Activated CD8-positive, alpha-beta memory T cell treated with anti-CD3 and anti-CD28 coated beads, Interleukin-2, amount 50 U/mL, for 24 hours (primary cell): ENCODE results near the gene ZNF575.
"Not testable (repeated sequence)": the region's sequence is repeated elsewhere in the genome, so short reads cannot be mapped to it uniquely, and the experiment has no call there.

ENCODE experiments used
- DNase-seq: peaks from one replicate; pipeline ENCODE4 v3.0.0-alpha.2; 2020; ENCODE audit errors: extremely low read depth

Gene ZNF575

DNA sequence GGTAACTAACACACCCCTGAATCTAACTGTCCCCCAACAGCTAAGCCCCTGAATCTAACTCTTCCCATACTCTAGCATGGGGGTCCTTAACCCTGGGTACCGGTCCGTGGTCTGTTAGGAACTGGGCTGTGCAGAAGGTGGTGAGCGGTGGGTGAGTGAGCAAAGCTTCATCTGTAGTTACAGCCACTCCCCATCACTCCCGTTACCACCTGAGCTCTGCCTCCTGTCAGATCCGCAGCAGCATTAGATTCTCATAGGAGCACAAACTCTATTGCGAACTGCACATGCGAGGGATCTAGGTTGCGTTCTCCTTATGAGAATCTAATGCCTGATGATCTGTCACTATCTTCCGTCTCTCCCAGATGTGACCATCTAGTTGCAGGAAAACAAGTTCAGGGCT is 22.3 kb upstream of the ZNF575 start:
- DNase-seq = no peak

DNA sequence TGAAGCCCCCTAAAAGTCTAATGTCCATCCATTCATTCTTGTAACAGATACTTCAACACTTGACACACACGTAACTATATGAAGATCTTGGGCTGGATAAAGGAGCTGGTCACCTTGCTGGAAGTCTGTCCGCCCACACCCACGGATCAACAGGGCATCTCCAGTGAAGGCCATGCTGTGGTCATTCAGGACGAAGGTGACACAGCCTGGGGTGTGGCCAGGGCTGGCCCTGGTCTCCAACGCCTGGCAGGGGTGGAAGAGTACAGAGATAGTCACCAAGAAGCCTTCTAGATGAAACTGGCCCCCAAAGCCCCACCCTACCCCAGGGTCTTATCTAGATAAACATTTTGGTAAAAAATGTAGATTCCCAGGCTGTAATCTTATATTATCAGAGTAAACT is 21.7 kb upstream of the ZNF575 start:
- DNase-seq = no peak

DNA sequence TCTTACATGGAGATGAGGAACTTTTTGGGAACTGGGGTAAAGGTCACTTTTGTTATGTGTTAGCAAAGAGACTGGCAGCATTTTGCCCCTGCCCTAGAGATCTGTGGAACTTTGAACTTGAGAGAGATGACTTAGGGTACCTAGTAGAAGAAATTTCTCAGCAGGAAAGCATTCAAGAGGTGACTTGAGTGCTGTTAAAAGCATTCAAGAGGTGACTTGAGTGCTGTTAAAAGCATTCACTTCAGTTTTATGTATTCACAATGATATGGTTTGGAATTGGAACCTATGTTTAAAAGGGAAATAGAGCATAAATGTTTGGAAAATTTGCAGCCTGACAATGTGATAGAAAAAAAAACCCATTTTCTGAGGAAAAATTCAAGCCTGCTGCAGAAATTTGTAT is 20.6 kb upstream of the ZNF575 start:
- DNase-seq = not testable (repeated sequence)

DNA sequence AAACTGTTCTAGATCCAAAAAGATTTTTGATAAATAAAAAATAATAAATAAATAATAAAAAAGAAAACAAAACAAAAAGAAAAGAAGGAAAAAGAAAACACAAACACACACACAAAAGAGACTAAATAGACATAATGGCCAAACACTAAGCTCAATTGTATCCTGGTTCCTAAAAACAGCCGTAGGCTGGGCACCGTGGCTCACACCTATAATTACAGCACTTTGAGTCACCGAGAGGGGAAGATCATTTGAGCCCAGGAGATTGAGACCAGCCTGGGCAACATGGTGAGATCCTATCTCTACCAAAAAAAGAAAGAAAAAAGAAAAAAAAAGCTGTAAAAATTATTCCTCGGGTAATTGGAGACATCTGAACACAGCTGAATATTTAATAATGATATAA is 14.9 kb upstream of the ZNF575 start:
- no peak for DNase-seq

DNA sequence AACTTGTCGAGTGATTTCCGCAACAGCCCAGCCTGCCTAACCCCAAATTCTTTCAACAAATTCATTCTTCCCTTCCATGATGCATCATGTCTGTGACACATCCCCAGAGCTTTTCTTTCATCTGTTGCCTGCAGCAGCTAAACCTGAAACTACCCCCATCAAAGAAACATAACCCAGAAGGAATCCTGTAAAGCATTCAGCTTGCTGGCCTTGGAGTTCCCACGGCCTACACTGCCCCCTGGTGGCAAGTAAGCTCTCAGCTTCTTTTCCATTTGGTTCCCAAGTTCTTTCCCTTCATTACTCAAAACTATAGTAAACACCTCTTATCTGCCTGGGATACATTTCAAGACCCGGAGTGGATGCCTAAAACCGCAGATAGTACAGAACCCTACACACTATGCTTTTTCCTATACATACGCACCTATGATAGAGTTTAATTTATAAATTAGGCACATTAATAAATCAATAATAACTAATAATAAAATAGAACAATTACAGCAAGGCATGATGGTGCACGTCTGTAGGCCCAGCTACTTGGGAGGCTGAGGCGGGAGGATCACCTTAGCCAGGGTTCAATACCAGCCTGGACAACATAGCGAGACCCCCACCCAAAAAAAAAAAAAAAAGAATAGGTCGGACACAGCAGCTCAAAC is 13.4 kb upstream of the ZNF575 start:
- no peak for DNase-seq

DNA sequence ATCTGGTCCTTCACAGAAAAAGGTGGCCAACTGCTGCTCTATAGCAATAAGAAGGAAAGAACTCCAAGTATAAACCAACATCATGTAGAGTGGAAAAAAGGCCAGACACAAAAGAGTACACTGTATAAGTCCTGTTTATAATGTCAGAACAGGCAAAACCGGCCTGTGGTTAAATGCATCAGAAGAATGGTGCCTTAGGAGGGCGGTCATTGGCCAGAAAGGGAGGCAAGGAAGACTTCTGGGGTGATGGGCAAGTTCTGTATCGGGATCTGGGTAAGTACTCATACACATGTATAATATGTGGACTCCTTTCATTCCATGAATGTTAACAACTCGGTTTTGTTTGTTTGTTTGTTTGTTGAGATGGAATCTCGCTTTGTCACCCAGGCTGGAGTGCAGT is 10.1 kb upstream of the ZNF575 start:
- no peak for DNase-seq

DNA sequence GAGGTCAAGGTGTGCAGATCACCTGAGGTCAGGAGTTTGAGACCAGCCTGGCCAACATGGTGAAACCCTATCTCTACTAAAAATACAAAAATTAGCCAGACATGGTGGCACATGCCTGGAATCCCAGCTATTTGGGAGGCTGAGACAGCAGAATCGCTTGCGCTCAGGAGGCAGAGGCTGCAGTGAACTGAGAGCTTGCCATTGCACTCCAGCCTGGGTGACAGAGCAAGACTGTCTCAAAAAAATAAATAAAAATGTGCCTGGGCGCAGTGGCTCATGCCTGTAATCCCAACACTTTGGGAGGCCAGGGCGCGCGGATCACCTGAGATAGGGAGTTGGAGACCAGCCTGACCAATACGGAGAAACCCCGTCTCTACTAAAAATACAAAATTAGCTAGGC is 9.3 kb upstream of the ZNF575 start:
- DNase-seq = not testable (repeated sequence)

DNA sequence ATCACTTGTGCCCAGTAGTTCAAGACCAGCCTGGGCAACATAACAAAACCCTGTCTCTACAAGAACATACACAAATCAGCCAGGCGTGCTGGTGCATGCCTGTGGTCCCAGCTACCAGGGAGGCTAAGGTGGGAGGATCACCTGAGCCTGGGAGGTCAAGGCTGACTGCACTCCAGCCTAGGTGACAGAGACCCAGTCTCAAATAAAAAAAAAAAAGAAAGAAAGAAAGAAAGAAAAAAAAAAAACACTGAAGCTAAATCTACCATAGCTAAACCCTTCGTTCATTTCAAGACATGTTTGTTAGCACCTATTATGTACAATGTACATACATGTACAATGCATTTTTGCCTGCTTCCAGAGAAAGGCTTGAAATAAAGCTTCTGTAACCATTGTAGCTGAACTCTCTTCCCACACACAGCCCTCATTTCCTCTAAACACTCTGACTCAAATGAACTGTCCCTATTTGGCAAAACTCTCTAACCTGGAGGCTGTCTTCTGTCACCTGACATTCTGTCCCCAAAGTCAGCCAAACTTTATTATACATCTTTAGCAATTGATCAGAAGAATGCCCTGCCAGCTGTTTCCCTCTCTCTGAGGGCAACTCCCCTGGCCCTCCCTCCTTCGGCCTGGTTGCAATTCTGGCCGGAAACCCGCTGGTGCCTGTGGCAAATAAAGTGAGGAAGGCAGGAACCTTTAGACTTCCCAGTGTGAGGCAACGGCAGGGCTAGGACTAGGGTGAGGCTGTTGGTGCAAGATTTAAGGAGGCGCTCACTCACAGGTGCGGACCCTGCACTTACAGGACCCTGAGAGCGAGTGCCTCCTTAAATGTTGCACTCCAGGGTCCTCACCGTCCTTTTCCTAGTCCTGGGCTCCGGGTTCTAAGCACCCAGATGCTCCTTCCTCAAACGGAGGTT is 7.8 kb upstream of the ZNF575 start:
- no peak for DNase-seq

DNA sequence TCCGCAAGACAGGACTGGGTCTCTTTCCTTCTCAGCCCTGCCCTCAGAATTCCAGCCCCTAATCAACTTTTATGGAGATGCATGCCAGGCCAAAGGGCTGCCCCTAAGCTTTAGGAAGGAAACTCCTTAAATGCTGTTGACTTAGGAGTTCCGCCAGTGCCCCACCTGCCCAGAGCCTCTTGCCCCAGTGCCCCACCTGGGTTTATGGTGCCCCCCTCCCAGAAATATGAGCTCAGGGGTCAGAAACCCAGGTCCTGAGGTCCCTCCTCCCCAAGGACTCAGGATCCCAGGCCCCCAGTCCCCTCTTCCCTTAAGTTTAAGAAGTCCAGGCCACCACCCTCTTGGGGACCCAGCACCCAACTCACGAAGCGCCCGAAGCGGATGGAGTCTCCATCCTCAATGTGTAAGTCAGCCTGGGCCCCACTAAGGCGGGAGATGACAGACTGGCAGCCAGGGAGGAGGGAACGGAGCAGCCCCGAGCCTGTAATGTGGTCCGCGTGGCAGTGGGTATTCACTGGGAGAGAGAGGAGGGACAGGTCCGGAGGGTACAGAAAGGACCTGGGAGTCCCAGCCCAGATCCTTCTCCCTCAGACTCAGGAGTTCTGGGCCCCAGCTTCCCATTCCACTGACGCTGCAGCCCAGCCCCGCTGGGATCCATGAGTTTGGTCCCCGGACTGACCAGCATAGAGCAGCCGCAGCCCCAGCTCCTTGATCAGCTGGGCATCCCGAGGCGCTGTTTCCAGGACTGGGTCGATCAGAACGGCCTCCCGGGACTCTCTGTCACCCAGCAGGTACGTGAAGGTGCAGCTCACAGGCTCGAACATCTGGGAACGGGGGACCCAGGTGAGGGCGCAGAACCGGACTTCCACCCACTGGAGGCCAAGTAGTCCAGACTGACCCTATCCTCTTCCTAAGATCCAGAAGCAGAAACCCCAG is 6.9 kb upstream of the ZNF575 start:
- DNase-seq = no peak

DNA sequence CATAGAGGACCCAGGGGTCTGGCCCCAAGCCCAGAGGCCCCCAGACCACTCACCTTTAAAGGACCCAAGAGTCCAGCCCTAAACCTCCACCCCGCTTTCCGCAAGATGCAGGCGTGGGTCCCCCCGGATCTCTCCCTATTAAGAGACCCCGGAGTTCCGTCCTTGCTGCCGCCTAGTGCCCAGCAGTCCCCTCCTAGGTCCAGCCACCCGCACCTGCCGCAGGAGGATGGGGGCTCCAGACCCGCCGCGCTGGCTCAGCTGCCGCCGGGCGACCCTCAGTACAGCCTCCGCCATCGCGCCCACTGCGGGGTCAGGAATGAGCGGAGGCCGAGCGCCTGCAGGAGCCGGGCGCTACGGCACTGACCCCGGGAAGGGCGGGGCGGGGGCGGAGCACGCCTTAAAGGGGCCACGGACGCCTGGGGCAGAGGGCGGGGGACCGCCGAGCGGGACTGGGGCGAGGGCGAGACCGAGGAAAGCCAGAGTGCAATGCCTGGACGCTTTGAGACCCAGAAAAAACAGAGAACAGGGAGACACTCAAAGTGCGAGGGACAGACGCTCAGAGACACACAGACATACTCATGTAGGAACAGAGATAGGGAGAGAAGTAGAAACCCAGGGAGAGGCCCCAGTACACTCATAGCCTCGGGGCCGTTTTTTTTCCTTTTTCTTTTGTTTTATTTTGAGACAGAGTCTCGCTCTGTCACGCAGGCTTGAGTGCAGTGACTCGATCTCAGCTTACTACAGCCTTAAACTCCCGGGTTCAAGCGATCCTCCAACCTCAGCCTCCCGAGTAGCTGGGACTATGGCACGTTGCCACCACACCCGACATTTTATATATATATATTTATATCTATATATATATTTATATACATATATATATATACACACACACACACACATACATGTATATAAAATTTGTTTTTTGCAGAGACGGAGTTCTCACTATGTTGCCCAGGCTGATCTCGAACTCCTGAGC is 5.8 kb upstream of the ZNF575 start, which contains the start of gene ETHE1:
Gene ETHE1, minus strand, starts transcription at position 318 of the 976 bp plus-strand sequence. Its CDS starts 24 bp downstream, at position 294.
- no peak for DNase-seq

DNA sequence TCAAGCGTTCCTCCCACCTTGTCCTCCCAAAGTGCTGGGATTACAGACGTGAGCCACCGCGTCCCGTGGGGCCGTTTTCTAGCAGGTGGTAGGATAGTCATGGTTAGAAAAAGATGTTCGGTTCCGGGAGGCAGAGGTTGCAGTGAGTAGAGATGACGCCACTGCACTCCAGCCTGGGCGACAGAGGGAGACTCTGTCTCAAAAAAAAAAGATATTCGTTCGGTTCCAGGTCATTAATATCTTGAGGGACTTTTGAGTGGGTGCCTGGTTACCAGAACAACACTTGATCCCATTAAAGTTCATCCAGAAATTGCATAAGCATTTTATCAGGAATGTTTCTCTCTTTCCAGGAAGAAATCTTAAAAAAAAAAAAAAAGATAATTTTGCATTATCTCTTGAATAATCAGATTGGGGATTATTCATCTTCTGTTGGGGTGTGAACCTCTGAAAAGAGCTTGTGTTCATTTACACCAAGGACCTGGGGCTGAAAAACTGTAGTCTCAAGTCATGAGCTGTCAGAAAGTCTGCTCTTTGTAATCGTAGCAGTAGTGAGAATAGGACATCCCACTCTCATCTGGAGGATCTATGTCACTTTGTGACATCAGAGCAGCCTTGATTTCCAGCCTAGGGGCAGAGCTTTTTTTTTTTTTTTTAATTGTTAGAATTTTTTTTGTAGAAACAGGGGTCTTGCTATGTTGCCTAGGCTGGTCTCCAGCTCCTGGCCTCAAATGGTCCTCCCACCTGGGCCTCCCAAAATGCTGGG is 4.9 kb upstream of the ZNF575 start:
- DNase-seq = no peak

DNA sequence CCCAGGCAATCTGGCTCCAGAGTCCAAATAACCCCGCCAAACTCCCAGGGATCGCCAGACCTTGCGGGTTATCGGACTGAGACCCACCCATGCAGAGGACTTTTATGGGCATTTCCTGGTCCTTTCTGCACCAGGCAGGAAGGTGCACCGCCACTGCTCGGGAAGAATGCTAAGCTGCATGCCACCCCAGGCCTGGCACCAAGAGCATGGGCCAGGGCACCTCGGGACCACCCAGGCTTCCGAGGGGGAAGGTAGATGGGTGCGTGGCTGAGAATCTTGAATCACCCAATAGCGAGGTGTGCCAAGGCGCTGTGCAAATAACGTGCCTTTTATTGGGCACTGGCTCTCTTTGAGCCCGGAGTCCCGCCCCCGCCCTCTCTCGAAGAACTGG is 422 bp upstream of the ZNF575 start:
- DNase-seq = no peak

DNA sequence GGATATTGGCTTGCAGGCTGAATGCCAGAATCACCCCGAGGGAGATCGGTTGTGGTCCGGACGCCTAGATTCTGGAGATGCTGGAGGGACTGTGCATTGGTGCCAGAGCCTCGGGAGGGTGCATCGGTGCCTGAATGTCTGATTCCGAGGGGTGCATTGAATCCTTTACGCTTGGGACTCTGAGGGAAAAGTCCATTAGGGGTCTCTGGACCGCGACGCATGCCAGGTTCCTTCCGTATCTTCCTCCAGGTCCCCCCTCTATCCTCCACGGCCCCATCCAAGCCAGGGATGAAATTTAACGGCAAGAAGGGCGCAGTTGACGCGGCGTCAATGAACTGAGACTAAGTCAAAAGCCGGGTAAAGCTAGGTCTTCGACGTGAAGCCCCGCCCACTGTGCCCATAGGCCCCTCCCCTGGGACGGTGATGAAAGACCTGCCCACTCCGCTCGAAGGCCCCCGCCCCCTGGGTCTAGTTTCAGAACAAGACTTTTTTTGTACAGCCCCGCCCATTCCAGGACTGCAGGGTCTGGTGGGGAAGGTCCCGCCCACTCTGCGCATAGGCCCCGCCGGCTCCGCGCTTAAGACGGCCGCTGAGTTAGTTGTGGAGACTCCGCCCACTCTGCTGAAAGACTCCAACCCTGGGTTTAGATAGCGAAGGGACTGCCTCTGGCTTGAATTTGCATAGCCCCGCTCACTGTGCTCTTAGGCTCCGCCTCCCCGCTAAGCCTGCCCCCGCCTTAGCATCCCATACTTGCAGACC is 737 bp downstream of the ZNF575 start:
- peak; percentile 90 for DNase-seq

DNA sequence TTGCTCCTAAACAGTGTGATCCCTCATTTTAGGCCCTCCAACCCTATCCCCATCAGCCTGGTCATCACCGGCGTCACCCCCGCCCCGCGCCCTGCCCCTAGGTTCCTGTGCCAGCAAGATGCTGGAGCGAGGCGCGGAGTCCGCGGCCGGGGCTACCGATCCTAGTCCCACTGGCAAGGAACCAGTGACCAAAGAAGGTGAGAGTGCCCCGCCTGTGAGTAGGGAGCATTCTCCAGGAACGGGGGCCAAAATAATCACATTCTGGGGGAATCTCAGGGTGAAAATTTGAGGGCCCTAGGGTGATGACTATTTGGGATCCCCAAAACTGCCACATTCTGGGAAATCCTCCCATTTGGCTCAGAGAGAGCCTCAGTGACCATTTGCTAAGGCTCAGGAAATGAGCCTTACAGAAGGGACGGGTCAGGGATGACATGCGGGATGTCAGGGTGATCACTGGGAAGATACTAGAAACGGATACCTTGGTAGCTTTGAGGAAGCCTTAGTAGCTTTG is 1.4 kb downstream of the ZNF575 start:
- DNase-seq = no peak

DNA sequence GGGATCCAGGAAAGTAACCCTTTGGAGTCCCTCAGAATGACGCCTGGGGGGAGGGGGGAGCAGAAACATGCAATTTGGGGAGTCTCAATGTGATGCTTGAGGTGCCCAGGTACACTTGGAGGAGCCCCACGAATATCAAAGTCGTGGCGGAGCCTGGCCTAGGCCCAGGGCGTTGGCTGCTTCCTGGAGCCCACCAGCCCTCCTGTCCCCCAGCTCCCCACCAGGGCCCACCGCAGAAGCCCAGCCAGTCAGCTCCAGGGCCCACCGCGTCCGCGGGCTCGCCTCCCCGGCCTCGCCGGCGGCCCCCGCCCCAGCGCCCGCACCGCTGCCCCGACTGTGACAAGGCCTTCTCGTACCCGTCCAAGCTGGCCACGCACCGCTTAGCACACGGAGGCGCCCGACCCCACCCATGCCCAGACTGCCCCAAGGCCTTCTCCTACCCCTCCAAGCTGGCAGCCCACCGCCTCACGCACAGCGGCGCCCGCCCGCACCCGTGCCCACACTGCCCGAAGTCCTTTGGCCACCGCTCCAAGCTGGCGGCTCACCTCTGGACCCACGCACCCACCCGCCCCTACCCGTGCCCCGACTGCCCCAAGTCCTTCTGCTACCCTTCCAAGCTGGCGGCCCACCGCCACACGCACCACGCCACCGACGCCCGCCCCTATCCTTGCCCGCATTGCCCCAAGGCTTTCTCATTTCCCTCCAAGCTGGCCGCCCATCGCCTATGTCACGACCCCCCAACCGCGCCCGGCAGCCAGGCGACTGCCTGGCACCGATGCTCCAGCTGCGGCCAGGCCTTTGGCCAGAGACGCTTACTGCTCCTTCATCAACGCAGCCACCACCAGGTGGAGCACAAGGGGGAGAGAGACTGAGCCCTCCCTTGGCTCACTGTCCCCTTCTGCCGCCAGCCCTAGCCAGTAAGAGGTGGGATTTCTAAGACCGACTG is 2.1 kb downstream of the ZNF575 start:
- DNase-seq = no peak

DNA sequence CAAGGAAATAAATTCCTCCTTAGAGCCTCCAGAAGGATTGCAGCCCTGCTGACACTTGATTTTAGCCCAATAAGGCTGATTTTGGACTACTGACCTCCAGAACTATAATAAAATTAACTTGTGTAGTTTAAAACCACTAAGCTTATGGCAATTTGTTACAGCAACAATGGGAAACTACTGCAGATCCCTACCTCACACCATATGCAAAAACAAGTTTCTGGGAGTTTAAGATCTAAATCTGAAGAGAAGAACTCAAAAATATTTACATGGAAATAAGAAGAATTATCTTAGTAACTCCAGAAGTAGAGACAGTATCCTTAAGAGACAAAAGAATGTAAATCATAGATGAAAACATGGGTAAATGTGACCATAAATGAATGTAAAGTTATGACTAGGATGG is 5.9 kb downstream of the ZNF575 start:
- DNase-seq = no peak

DNA sequence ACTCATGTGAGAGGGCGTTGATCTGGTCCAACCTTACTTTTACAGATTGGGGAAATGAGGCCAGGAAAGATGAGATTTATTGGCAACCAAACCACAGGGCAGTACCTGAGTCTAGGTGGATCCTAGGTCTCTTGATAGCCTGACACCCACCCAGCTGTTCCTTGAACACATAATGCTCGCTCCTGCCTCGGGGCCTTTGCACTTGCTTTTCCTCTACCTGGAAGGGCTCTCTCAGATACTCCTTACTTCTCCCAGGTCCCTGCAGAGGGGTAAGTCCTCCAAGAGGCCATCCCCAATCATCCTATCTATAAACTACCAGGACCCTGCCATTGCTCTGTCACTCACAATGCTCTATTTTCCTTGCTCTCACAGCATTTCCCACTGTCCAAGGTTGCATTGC is 7.4 kb downstream of the ZNF575 start:
- DNase-seq = no peak
